A375 (cell line): ENCODE data around the gene IGFBP2. TPM values are rescaled to one million over a fixed set of nuclear protein-coding genes. Genes with fewer than 3 reads are reported as not detected.

Source experiments
- total RNA-seq: library from RNA; depleted of rRNA; stranded (reverse); fragments of >200 nt; shearing (Covaris generic); gene quantifications from 2 replicates; pipeline ENCODE4 v1.2.3, GENCODE V29; 2014; rRNA removed

IGFBP2 gene, protein sequence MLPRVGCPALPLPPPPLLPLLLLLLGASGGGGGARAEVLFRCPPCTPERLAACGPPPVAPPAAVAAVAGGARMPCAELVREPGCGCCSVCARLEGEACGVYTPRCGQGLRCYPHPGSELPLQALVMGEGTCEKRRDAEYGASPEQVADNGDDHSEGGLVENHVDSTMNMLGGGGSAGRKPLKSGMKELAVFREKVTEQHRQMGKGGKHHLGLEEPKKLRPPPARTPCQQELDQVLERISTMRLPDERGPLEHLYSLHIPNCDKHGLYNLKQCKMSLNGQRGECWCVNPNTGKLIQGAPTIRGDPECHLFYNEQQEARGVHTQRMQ
- total RNA-seq: 146 and 169 TPM in 2 replicates

DNA sequence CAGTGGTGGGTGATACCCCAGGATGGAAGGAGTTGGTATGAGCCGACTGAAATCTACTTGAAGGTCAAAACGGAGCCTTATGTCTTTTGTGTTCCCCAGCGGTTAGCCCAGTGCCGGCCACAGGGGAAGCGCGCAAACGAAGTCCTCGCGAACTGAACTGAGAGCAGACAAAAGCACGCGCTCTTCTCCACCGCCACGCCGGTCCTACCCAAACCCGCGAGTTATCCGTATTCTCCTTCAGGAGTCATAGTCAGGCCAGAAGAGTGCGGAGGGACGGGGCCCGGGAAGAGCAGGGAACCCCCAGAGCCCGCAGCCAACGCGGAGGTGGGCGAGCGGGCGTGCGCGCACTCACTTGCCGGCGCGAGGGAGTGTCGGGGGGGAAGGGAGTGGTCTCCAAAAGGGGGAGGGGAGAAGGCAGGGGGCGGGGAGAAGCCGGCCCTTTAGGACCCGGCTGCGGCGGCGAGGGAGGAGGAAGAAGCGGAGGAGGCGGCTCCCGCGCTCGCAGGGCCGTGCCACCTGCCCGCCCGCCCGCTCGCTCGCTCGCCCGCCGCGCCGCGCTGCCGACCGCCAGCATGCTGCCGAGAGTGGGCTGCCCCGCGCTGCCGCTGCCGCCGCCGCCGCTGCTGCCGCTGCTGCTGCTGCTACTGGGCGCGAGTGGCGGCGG lies at the start of gene IGFBP2:
TSS of gene IGFBP2 (plus strand) at position 469 of the 664 bp plus-strand sequence. CDS start at position 573, 104 bp downstream.

DNA sequence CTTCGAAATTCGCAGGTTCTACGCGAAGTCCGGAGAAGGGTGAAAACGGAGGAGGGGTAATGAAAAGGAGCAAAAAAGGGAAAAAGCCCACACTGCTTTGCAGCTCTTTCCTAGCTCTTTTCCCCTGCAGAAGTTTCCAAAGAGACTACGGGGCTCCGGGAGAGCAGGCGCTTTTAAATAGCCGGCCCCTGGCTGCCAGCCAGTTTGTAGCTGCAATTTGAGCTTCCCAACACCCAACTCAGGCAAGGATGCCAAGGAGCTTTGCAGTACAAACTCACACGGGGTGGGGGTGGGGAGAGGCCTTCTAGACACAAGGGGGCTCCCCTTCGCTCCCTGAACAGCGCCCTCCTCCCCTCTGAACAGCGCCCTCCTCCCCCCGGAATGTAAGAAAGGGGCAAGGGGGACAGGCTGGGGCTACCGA lies 62.2 kb downstream of the IGFBP2 start, which contains the start of gene IGFBP5:
TSS of gene IGFBP5 (minus strand) at position 149 of the 421 bp plus-strand sequence. CDS start 774 bp downstream, outside the sequence.

Other genes with a start within 250 kb of the IGFBP2 start
- gene SMARCAL1, start 220.9 kb upstream of the IGFBP2 start, total RNA-seq: 4.4 and 8.0 TPM in 2 replicates
- gene RPL37A, start 134.6 kb upstream of the IGFBP2 start, total RNA-seq: 3,022 and 3,597 TPM in 2 replicates
- gene IGFBP5, start 62.1 kb downstream of the IGFBP2 start, total RNA-seq: 43.6 and 55.6 TPM in 2 replicates
- not detected in 2 replicates for gene TNP1, start 226.6 kb downstream of the IGFBP2 start, total RNA-seq